IMR-90 (cell line): ENCODE data around the gene BPIFB2. TPM values are rescaled to one million over a fixed set of nuclear protein-coding genes. Genes with fewer than 3 reads are reported as not detected.

Experiments used
- ATAC-seq: fragments of 200-7000 bp; cut with Tn5 transposase; 2 replicates; pipeline ENCODE4 v1.9.1; 2020; ENCODE audit warnings: low read depth, mild to moderate bottlenecking, moderate library complexity
- BruUV-seq: library from RNA; stranded (reverse); fragments of 400-500 nt; replicated peaks from 2 replicates; lab custom pipeline; 2021; lab: Mats Ljungman, UMichigan
- CTCF ChIA-PET: fragments of 300-600 bp; formaldehyde crosslinking; extraction: SDS; loops from one replicate; lab custom pipeline; 2021; ENCODE audit warnings: antibody characterized with exemption; lab: Yijun Ruan, JAX
- POLR2A ChIA-PET: fragments of 300-600 bp; sonication (Branson Sonifier 250); formaldehyde crosslinking; loops from one replicate; lab custom pipeline; 2022; ENCODE audit warnings: antibody characterized with exemption; ENCODE audit not compliant: unreplicated experiment; lab: Charles Lee
- DNase-seq: peaks from one replicate; pipeline ENCODE4 v3.0.0; 2013
- H2AFZ ChIP-seq: replicated peaks from 2 replicates; pipeline ENCODE3; 2013; ENCODE audit warnings: low read length, mild to moderate bottlenecking; ENCODE audit not compliant: poor library complexity
- H2AK5ac ChIP-seq: 2 replicates; pipeline ENCODE4 v1.6.1; 2013; ENCODE audit warnings: low read depth, low read length, inconsistent platforms
- H2AK9ac ChIP-seq: replicated peaks from 2 replicates; pipeline ENCODE3; 2013; ENCODE audit warnings: mild to moderate bottlenecking, low read depth, low read length, moderate library complexity; ENCODE audit not compliant: poor library complexity
- H2BK120ac ChIP-seq: 2 replicates; pipeline ENCODE4 v1.6.1; 2013; ENCODE audit warnings: low read depth, low read length, inconsistent platforms
- H2BK15ac ChIP-seq: 3 replicates; pipeline ENCODE4 v1.6.1; 2013; ENCODE audit warnings: low read depth, low read length, inconsistent platforms
- H2BK20ac ChIP-seq: 2 replicates; pipeline ENCODE4 v1.6.1; 2013; ENCODE audit warnings: low read depth, mild to moderate bottlenecking, inconsistent platforms, low read length, moderate library complexity
- H2BK5ac ChIP-seq: 2 replicates; pipeline ENCODE4 v1.6.1; 2013; ENCODE audit warnings: mild to moderate bottlenecking, low read depth, low read length, inconsistent platforms; ENCODE audit not compliant: poor library complexity, severe bottlenecking
- H3K14ac ChIP-seq: replicated peaks from 2 replicates; pipeline ENCODE4 v1.6.1; 2013; ENCODE audit warnings: low read depth, low read length, inconsistent platforms
- H3K18ac ChIP-seq: 2 replicates; pipeline ENCODE4 v1.6.1; 2013; ENCODE audit warnings: low read depth, low read length, control low read depth
- H3K23ac ChIP-seq: 2 replicates; pipeline ENCODE4 v1.6.1; 2013; ENCODE audit warnings: low read depth, low read length, inconsistent platforms
- H3K27ac ChIP-seq: 2 replicates; pipeline ENCODE4 v1.5.1; 2013; ENCODE audit warnings: mild to moderate bottlenecking, control low read depth, low read length; ENCODE audit not compliant: insufficient read depth
- H3K27me3 ChIP-seq: 2 replicates; pipeline ENCODE4 v1.6.1; 2013; ENCODE audit warnings: low read length; ENCODE audit not compliant: control insufficient read depth, insufficient read depth
- H3K36me3 ChIP-seq: 2 replicates; pipeline ENCODE4 v1.6.1; 2013; ENCODE audit warnings: low read length, mixed read lengths; ENCODE audit not compliant: control insufficient read depth, insufficient read depth
- H3K4ac ChIP-seq: 2 replicates; pipeline ENCODE4 v1.6.1; 2013; ENCODE audit warnings: low read depth, low read length, inconsistent platforms
- H3K4me1 ChIP-seq: 2 replicates; pipeline ENCODE4 v1.6.1; 2013; ENCODE audit warnings: low read length, mixed read lengths; ENCODE audit not compliant: control insufficient read depth, insufficient read depth
- H3K4me2 ChIP-seq: 2 replicates; pipeline ENCODE4 v1.6.1; 2013; ENCODE audit warnings: low read depth, mild to moderate bottlenecking, control low read depth, low read length, moderate library complexity
- H3K4me3 ChIP-seq: 2 replicates; pipeline ENCODE4 v1.5.1; 2013; ENCODE audit warnings: low read depth, mild to moderate bottlenecking, control low read depth, low read length, moderate library complexity; ENCODE audit not compliant: insufficient read depth
- H3K56ac ChIP-seq: 2 replicates; pipeline ENCODE4 v1.6.1; 2013; ENCODE audit warnings: low read length, inconsistent platforms; ENCODE audit not compliant: insufficient read depth; ENCODE audit errors: extremely low read depth
- H3K79me1 ChIP-seq, 2 experiments: 2 replicates each; pipeline ENCODE4 v1.6.1; 2013; ENCODE audit warnings: low read length in 2 of 2, inconsistent platforms in 1 of 2, low read depth in 1 of 2
- H3K9ac ChIP-seq: 2 replicates; pipeline ENCODE4 v1.6.1; 2013; ENCODE audit warnings: low read depth, low read length, control low read depth
- H3K9me1 ChIP-seq: 2 replicates; pipeline ENCODE4 v1.6.1; 2013; ENCODE audit warnings: low read length, inconsistent platforms; ENCODE audit not compliant: insufficient read depth
- H3K9me3 ChIP-seq: 2 replicates; pipeline ENCODE4 v1.6.1; 2013; ENCODE audit warnings: low read length; ENCODE audit not compliant: control insufficient read depth, insufficient read depth
- H4K20me1 ChIP-seq: 2 replicates; pipeline ENCODE4 v1.6.1; 2013; ENCODE audit warnings: low read length, inconsistent platforms; ENCODE audit not compliant: insufficient read depth
- H4K5ac ChIP-seq: 2 replicates; pipeline ENCODE4 v1.6.1; 2013; ENCODE audit warnings: mild to moderate bottlenecking, low read depth, low read length, control low read depth
- H4K8ac ChIP-seq, 2 experiments: 2 replicates each; pipeline ENCODE4 v1.6.1; 2013; ENCODE audit warnings: low read depth in 2 of 2, low read length in 2 of 2, control low read depth in 1 of 2, inconsistent platforms in 1 of 2
- H4K91ac ChIP-seq: 2 replicates; pipeline ENCODE4 v1.6.1; 2013; ENCODE audit warnings: low read depth, low read length, inconsistent platforms; ENCODE audit not compliant: insufficient read depth
- BHLHE40 ChIP-seq: fragments of 150-350 bp; IDR thresholded peaks from 2 replicates; pipeline ENCODE4 v1.6.1; 2016; ENCODE audit warnings: mild to moderate bottlenecking, low read depth, low read length
- CEBPB ChIP-seq: IDR thresholded peaks from 2 replicates; pipeline ENCODE4 v1.6.1; 2012; ENCODE audit warnings: low read depth, low read length, improper control_type of control experiment
- CHD1 ChIP-seq: IDR thresholded peaks from 2 replicates; pipeline ENCODE4 v1.6.1; 2012; ENCODE audit warnings: low read depth, low read length, improper control_type of control experiment
- CTCF ChIP-seq: conservative IDR thresholded peaks from 2 replicates; pipeline ENCODE4 v1.5.1; 2012; ENCODE audit warnings: mild to moderate bottlenecking, low read depth, low read length, improper control_type of control experiment
- ELK1 ChIP-seq: fragments of 150-350 bp; IDR thresholded peaks from 2 replicates; pipeline ENCODE4 v1.6.1; 2016; ENCODE audit warnings: low read depth, mild to moderate bottlenecking, low read length, moderate library complexity, borderline replicate concordance
- FOS ChIP-seq: fragments of 150-350 bp; IDR thresholded peaks from 2 replicates; pipeline ENCODE4 v1.6.1; 2016; ENCODE audit warnings: low read depth, low read length
- MAFK ChIP-seq: IDR thresholded peaks from 2 replicates; pipeline ENCODE4 v1.6.1; 2012; ENCODE audit warnings: low read depth, low read length, improper control_type of control experiment
- MAZ ChIP-seq: IDR thresholded peaks from 2 replicates; pipeline ENCODE4 v1.6.1; 2012; ENCODE audit warnings: low read depth, mild to moderate bottlenecking, low read length, improper control_type of control experiment, moderate library complexity, borderline replicate concordance
- MXI1 ChIP-seq: IDR thresholded peaks from 2 replicates; pipeline ENCODE4 v1.6.1; 2012; ENCODE audit warnings: low read depth, mild to moderate bottlenecking, low read length, moderate library complexity, borderline replicate concordance
- NFE2L2 ChIP-seq: fragments of 150-350 bp; IDR thresholded peaks from 2 replicates; pipeline ENCODE4 v1.6.1; 2016; ENCODE audit warnings: low read depth, mild to moderate bottlenecking, low read length
- POLR2A ChIP-seq: IDR thresholded peaks from 2 replicates; pipeline ENCODE4 v1.6.1; 2012; ENCODE audit warnings: mild to moderate bottlenecking, low read depth, low read length
- RAD21 ChIP-seq: IDR thresholded peaks from 2 replicates; pipeline ENCODE4 v1.6.1; 2012; ENCODE audit warnings: low read length, improper control_type of control experiment
- RCOR1 ChIP-seq: IDR thresholded peaks from 2 replicates; pipeline ENCODE4 v1.6.1; 2012; ENCODE audit warnings: mild to moderate bottlenecking, low read length, improper control_type of control experiment; ENCODE audit not compliant: insufficient replicate concordance
- RFX5 ChIP-seq: IDR thresholded peaks from 2 replicates; pipeline ENCODE4 v1.8.0; 2012; ENCODE audit warnings: low read depth, mild to moderate bottlenecking, low read length, moderate library complexity
- SMC3 ChIP-seq: fragments of 150-350 bp; IDR thresholded peaks from 2 replicates; pipeline ENCODE4 v1.6.1; 2016; ENCODE audit warnings: low read depth, mild to moderate bottlenecking, antibody characterized with exemption, low read length, moderate library complexity
- USF2 ChIP-seq: fragments of 150-350 bp; IDR thresholded peaks from 2 replicates; pipeline ENCODE4 v1.6.1; 2017; ENCODE audit warnings: mild to moderate bottlenecking, antibody characterized with exemption, low read length, low read depth
- WGBS, 2 experiments: methylation state at CpG; one replicate each; pipeline versions ENCODE4 v1.1.5 to v1.1.7; 2013; ENCODE audit warnings: missing lambda C conversion rate in 2 of 2; ENCODE audit not compliant: insufficient read length in 1 of 2; ENCODE audit errors: extremely low coverage in 2 of 2; 5-methylcytosine and 5-hydroxymethylcytosine counted together
- dilution Hi-C: fragments of 300-500 bp; cut with HindIII; formaldehyde crosslinking; loops from one replicate; pipeline ENCODE4 v1.14.3; 2018; ENCODE audit warnings: low sequenced_read_pairs; ENCODE audit not compliant: unreplicated experiment
- in situ Hi-C: fragments of 300-500 bp; cut with MboI; formaldehyde crosslinking; loops from 3 replicates; pipeline ENCODE4 v1.14.3; 2019; ENCODE audit warnings: low sequenced_read_pairs, inconsistent platforms, mixed read lengths
- intact Hi-C: fragments of 100-400 bp; cut with micrococcal nuclease; formaldehyde crosslinking; loops from 2 replicates; pipeline ENCODE4 v1.10.0; 2022
- polyA plus RNA-seq, 3 experiments: library from polyadenylated mRNA; depleted of rRNA; stranded (reverse); fragments of >200 nt; gene quantifications; 2 replicates each; pipeline ENCODE4 v1.2.3, GENCODE V29; 2012; ENCODE audit warnings: low replicate concordance in 1 of 3
- total RNA-seq: library from RNA; depleted of rRNA; stranded (reverse); fragments of >200 nt; gene quantifications from 2 replicates; pipeline ENCODE4 v1.2.3, GENCODE V29; 2012

BPIFB2 gene
- total and polyA plus RNA-seq, 2 of the 4 experiments (the other 2 are of a cell fraction) = not detected

- Histone ChIP-seq H4K20me1 (no peaks in the 10 kb centered on the region), H2BK20ac (no peak overlapping the region), H3K23ac (no peak overlapping the region), H3K4me1 (no peaks in the 10 kb centered on the region), H3K4ac (no peak overlapping the region), H4K5ac (no peak overlapping the region), H3K27me3 (no peaks in the 10 kb centered on the region), H3K4me2 (no peak overlapping the region), H3K9me1 (no peaks in the 10 kb centered on the region), H2AK9ac (no peak overlapping the region), H2BK15ac (no peak overlapping the region), H2AFZ (no peak overlapping the region), H2BK5ac (no peak overlapping the region), H3K56ac (no peak overlapping the region), H3K18ac (no peak overlapping the region), H4K8ac (no peak overlapping the region), H3K79me1 (no peaks in the 10 kb centered on the region), H2BK120ac (no peak overlapping the region), H3K9me3 (no peaks in the 10 kb centered on the region), H3K4me3 (no peak overlapping the region), H3K36me3 (no peaks in the 10 kb centered on the region), H3K27ac (no peak overlapping the region), H3K9ac (no peak overlapping the region), H2AK5ac (no peak overlapping the region), H4K91ac (no peak overlapping the region), H3K14ac (no peak overlapping the region)
- ATAC-seq (no peak), DNase-seq (no peak)
- dilution Hi-C loops = no loop called here
- BruUV-seq = no TSS peak
- ChIA-PET POLR2A (no interaction called here), CTCF (no interaction called here)
- 28% methylated on average over 2 of the region's 6 CpGs; no CpG with 5 or more reads in 1 of the 2 experiments for WGBS, 2 experiments
- TF ChIP-seq RFX5 = no peak
- TF ChIP-seq CHD1 = no peak
- TF ChIP-seq CTCF = no peak
- no peak for TF ChIP-seq RAD21
- TF ChIP-seq USF2 = no peak
- TF ChIP-seq BHLHE40 = no peak
- TF ChIP-seq ELK1 = no peak
- no peak for TF ChIP-seq CEBPB
- TF ChIP-seq MAFK = no peak
- TF ChIP-seq MXI1 = no peak
- TF ChIP-seq RCOR1 = no peak
- no peak for TF ChIP-seq NFE2L2
- TF ChIP-seq POLR2A = no peak
- no peak for TF ChIP-seq SMC3
- no peak for TF ChIP-seq MAZ
- TF ChIP-seq FOS = no peak
- in situ Hi-C loops = no loop called here
- intact Hi-C loops = no loop called here
Measured at GRCh38 chr20:33023439-33024242, 16.1 kb downstream of the BPIFB2 start.
